Germinal center (tissue), 1 donor: Measurements from ENCODE around the gene BANP.
"Not testable (repeated sequence)": the region's sequence is repeated elsewhere in the genome, so short reads cannot be mapped to it uniquely, and the experiment has no call there.

Source experiments
- DNase-seq: peaks from one replicate; pipeline ENCODE4 v3.0.0; 2012; ENCODE audit warnings: mixed read lengths, low spot score

Gene BANP

DNA sequence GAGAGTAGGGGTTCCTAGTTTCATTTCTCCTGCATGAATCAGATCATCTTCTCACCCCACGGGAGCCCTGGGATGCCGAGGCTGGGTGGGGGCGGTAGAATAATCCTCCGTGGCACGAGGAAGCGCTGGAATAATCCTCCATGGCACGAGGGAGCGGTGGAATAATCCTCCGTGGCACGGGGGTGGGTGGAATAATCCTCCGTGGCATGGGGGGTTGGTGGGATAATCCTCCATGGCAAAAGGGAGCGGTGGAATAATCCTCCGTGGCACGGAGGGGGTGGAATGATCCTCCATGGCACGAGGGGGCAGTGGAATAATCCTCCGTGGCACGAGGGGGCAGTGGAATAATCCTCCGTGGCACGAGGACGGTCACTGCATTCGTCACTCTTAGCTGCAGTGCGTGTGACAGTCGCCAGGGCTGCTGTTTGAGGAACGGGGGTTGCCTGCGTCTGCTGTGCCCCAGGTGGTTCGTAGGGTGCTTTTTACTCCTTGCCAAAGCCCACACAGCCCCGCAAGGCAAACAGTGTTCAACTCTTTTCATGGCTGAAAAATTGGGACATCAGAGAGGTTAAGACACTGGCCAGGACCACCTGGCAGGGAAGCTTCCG, 152.5 kb downstream of the BANP start:
- no peak for DNase-seq

DNA sequence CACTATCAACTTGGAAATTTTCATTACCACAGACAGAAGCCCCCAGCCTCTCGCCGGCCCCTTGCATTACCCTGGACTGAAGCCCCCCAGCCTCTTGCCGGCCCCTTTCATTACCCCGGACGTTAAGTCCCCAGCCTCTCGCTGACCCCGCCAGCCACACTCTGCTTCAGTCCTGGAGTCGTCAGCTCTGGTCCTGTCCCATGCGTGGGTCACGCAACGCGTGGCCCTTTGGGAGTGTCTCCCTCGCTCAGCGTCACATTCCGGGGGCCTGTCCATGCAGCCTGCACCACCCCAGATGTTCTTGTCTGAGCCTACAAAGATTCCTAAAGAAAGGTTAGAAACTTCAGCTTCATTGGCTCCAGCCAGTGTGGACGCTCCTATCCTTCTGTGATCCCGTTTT, 153.1 kb downstream of the BANP start:
- DNase-seq = not testable (repeated sequence)

DNA sequence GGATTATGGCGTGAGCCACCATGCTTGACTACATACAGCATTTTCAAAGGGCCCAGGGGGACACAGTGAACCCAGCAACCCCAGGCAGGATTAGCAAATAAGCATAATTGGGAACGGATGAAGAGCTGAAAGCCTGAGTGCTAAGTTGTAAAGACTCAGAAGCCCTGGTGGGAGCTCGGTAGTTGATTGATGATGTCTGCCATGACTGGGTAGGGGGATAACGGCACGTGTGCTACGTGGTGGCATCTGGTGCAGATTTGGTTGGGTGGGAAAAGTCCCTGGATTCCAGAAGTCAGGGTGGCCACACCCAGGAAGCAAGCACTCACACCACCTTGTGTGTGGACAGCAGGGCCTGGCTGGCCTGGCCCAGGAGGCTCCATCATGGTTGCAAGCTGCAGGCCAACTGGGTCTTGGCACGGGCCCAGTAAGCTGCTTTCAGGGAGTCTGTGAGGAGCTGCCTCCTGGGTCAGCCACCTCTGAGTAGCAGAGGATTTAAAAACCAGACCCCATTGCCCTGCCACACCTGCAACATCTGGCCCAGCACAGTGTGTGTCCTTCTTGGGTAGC, 154.4 kb downstream of the BANP start:
- not testable (repeated sequence) for DNase-seq

DNA sequence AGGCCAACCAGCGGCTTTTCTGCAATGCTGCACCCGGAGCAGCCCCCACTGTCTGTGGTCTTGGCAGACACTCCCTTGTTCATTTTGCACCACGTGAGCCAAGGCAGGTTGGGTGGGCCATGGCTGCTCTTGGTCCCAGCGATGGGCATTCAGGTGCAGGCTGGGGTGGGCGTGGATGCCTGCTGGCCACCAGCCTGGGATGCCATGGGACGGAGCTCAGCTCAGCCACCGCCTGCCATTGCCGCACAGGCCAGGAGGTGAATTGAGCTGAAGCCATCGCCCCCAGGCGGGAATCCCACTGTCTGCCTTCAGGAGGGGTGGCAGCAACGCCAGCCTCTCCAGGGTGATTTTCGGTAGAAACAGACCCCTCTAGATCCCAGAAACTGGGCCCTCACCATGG, 155.3 kb downstream of the BANP start:
- not testable (repeated sequence) for DNase-seq

DNA sequence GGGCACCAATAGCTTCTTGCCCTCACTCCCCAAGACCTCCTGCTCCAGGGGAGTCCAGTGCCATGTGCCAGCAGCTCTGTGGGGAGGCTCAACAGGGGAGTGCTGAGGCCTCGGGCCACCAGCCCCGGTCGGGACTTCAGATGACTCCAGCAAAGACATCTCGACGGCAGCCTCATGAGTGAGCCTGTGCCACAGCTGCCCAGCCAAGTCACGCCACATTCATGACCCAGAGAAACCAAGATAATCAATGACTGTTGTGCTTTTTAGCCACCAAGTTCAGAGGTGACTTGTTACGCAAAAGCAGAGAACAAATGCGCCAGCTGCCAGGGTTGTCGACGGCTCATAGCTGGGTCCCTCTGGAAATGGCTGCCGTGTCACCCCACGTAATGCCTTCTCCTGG, 157.5 kb downstream of the BANP start:
- DNase-seq = no peak

DNA sequence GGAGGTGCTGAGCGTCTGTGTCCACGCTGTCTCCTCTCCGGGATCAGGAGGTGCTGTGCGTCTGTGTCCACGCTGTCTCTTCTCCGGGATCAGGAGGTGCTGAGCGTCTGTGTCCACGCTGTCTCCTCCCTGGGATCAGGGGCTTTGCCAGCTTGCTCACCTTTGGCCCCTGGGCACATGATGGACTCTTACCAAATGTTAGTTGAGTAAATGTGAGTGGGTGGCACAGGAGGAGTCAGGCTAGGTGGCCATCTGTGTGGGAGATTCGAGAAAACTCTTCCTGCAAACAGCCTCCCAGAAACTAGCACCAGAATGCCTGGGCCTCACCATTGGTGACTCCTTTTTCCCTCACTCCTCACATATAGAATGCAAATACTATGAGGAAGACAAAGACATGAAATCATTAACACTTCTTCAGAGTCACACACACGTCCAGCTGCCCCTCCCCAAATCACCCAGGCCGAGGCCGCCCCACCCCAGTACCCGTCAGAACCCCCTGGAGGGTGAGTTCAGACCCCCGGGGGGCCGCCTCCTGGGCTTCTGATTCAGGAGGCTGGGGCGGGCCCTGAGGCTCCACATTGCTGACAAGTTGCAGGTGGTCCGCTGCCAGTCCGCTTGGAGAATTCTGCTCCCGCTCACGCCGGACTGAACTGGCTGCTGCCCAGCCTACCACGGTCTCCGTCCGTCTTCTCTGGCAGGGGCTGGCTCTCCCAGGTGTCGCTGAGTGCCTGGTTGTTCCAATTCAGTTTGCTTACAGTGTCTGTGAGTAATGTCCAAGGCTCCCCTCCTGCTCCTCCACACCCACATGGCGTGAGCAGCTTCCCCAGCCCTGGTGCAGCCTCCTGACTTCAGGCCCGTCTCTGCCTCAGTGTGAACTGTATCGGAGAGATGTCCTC, 158.7 kb downstream of the BANP start:
- DNase-seq = not testable (repeated sequence)

DNA sequence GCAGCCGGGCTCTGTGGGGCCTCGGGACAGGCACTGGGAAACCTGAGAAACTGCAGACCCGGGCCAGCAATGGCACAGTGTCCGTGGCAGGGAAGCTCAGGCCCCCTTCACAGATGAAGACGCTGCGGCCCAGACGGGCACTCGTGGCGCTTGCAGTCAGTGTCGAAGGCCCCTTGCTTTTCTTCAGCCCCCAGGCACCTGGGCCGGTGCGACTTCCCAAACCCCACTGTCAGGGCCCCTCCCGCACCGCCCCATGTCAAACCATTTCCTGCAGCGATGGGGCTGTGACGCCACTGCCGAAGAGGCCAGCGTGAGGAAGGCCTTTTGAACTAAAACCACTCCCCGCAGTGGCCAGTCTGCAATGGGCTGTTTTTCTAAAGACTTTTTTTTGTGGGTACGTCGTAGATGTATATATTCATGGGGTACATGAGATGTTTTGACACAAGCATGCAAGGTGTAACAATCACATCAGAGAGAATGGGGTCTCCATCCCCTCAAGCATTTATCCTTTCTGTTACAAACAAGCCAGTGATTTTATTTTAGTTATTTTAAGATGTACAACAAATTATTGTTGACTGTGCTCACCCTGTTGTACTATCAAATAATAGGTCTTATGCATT, 159.8 kb downstream of the BANP start:
- not testable (repeated sequence) for DNase-seq

DNA sequence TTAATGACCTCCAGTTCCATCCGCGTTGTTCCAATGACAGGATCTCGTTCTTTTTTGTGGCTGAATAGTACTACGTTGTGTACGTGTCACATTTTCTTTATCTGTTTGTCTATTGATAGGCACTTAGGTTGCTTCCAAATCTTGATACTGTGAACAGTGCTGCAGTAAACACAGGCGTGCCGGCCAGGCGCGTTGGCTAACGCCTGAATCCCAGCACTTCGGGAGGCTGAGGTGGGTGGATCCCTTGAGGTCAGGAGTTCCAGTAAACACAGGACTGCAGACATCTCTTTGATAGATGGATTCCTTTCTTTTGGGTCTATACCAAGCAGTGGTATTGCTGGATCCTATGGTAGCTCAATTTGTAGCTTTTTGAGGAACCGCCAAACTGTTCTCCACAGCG, 160.7 kb downstream of the BANP start:
- DNase-seq = not testable (repeated sequence)

DNA sequence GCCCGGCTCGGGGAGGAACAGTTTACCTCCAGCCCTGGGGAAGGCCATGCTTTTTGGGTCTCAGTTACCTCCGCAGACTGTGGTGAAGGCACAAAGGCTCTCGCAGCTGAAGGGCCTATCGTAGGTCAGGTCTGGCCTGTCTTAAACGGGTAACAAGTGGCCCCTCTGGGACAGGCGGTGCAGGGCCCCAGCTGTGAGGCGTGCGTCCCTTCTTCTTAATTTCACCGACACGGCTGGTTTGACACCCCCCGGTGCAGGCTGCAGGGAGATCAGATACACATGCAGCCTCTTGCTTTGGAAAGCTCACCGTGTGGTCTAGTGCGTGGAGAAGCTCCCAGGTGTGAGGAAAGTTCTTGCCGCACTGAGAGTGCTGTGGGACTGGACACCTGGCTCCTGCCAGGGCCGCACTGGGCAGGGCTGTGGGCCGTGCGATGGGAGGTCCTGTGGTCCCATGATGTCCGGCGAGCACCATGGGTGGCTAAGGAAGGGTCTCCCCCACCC, 162.4 kb downstream of the BANP start:
- DNase-seq = no peak

DNA sequence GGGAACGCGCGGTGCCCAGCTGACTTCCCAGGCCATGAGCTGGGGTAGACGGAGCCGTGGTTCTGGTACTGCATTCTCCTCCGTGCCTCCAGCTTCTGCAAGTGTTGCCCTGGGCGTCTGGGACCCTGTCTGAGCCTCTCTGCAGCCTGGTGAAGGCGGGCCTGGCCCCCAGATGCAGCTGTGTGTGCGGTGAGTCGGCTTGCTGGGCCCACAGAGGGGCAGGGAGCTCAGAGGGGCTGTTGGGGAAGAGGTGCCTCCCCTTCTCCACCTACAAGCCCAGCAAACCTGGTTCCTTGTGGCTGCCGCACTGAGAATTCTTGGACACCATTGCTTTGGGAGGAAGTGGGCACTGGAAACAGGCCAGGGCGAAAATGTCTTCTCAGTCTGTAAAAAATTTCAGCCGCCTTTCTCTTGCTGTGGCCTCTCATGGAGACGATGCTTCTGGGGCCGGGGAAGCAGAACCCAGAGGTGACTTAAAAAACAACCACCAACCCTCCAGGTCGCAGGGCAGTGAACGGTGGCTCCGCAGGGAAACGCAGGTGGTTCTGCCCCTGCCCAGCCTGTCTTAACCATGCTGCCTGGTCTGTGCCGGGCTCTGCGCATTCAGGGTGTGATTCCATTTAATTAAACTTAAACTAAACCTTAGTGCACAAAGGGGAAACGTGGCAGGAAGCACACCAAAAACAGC, 163.5 kb downstream of the BANP start:
- not testable (repeated sequence) for DNase-seq

DNA sequence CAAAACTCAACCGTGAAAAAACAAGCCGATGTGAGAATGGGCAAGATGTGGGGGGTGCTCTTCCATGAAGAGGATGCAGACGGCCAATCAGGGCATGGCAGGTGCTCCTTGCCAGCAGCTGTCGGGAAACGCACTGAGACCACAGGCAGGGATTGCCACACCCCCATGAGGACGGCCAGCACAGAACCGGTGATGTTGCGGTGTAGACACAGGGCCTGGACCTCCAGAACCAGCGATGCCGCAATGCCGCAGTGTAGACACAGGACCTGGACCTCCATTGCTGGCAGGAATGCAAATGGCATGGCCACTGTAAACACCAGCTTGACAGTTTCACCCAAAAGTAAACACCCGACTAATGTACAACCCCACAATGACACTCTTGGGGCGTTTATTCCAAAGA, 164.9 kb downstream of the BANP start:
- DNase-seq = no peak

DNA sequence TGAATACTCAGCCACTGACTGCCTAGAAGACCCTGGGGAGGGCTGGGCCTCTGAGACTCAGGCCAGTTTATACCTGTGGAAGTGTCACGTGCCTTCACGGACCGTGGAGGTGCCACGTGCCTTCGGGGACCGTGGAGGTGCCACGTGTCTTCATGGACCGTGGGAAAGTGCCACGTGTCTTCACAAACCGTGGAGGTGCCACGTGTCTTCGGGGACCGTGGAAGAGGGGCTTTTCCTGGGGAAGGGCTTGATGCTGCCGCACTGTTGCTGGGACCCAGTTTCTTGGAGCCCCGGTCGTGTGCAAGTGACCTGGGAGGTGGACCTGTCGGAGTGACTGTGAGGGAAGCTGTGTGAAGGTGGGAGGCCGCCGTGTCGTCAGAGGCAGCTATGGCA, 166.2 kb downstream of the BANP start:
- no peak for DNase-seq

DNA sequence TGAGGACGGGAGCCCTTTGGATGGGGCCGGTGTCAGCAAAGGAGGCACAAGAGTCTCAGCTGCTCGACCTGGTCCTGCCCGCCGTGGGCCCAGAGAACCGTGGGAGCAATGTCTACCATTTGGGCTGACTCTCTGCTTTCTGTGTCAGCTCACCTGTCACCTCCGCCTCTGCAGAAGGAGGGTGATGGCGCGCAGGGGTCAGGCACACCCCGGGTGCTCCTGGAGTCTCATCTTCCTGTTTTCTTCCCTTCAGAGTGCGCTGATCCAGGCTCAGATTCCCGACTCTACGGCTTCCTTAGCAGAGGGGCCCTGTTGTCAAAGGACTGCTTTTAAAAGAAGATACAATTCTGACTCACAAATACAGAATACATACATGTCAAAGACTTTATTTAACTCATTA, 167.1 kb downstream of the BANP start:
- DNase-seq = no peak

DNA sequence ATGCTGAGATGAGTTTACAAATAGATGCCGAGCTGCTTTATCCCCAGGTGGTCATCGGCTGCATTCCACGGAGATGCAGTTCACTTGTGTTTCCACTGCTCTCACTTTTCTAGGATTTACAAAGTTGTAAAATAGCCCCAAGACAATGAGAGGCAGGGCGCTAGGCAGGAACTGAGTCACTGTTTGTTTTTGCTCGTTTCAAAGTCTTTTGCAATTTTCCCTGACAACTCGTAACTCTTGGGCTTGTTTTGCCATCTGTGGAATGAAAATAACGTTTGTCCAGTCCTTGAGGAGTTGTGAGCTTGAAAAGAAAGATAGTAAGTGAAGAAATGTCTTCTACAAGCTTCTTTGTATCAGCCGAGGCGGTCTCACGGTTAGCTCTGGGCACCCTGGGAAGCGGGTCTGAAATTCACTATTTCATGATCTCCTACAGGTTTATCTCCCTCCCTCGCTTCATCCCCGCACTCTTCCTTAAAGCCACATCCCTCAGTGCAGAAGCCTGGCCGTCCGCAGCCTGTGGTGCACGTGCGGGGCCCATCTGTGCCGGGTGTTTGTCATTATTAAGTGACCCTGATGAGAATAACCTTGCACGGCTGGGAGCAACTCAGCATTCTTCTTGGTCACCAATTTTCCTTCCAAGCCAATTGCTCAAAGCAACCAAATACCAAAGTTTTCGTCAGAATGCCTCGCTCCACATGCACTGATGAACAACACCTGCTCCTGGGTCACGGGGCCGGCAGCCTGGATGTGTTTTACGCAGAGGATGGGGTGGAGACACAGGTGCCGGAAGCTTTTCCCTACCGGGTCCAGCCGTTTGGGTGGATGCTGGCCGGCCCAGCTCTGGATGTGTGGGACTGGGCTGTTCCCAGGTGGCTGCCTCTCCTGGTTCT, 167.9 kb downstream of the BANP start:
- not testable (repeated sequence) for DNase-seq

DNA sequence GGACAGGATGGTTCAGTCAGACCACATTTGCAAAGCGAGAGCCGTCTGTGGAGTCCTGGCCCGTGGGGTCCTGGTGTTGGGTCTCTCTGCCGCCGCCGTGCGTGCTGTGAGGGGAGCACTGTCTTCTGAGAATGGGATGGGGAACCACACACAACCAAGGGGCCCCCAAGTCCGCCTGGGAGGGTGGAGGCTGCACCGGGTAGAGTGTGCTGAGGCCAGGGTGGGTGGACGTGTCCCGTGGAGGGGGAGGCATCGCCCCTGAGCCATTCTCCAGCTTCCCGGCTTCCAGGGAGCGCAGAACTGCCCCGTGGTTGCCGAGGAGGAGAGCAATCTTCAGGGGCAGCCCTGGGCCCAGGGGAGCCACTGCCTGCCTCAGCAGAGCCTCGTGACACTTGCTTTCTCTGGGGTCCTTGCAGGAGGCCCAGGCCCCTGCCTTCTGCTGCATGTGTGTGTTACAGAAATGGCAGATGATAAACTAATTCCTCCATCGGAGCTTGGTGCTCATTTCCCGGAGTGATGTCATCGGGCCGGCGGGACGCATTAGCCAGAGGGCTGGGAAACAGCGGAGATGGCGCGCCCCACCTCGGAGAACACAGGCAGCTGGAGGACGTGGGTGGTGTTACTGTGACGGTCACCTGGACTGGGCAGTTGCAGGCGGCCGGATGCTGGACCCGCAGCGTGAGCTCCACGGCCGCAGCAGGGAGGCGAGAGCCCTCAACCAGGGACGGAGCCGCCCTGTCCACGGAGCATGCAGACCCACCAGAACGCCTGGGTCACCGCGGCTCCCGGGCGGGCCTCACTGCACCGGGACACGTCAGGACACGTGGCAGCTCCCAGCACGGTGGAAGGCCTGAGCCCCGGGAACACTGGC, 168.9 kb downstream of the BANP start:
- DNase-seq = not testable (repeated sequence)

DNA sequence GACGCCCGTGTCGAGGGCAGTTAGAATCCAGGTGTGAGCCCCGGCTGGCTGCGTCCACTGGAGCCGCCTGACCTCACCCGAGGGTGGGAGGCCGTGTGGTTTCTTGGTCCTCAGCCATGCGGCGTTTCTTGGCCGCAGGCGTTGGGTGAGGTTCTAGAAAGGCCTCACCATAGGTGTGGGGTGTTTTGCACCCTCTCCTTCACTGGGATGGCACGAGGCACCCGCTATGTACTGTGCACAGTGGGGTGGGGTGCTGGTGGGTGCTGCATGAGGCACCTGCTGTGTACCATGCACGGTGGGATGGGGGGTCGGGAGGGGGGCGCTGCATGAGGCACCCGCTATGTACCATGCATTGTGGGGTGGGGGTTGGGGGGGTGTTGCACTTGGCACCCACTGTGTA, 169.6 kb downstream of the BANP start:
- no peak for DNase-seq

DNA sequence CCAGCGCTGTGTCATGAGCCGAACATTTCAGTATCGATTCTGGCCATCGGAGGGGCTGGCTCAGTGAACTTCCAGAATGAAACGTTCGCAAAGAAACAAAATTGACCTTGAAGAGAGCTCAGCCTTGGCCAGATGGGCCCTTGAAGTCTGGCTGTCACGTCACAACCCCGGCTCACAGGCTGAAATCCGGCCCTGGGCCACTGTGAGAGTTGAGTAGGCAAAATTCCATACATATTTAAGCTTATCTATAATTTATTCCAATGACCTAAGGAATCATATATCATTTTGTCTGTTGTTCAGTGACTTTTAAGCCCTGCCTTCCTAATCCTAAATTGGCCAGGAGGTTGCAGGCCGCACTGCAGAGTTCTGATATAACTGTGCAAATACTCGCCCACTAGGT, 170.2 kb downstream of the BANP start:
- not testable (repeated sequence) for DNase-seq

DNA sequence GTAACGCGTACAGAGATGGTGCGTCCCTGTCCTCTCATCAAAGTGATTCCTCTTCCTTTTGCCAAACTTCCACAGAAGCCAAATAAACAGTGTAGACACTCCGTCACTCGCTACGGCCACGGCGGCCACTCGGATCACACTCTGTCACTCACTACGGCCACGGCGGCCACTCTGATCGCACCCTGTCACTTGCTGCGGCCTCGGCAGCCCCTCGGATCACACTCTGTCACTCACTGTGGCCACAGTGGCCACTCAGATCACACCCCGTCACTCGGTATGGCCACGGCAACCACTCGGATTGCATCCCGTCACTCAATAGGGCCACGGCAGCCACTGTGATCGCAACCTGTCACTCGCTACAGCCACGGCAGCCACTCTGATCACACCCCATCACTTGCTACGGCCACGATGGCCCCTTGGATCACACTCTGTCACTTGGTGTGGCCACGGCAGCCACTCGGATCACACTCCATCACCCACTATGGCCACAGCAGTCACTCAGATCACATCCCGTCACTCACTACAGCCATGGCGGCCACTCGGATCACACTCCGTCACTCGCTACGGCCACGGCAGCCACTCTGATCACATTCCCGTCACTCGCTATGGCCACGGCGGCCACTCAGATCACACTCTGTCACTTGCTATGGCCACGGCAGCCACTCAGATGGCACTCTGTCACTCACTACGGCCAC, 170.8 kb downstream of the BANP start:
- no peak for DNase-seq
